ENCODE measurements around the gene PPP2R3B.
"Not testable (repeated sequence)": the region's sequence is repeated elsewhere in the genome, so short reads cannot be mapped to it uniquely, and the experiment has no call there.

The PPP2R3B gene

GRCh38 chrX:336227-336626, 50.5 kb downstream of the PPP2R3B start:
- no peak for DNase-seq

- DNase-seq = no peak
These were observed 51.0 kb downstream of the PPP2R3B start for GRCh38 chrX:335758-336155.

GRCh38 chrX:334971-335757, 51.5 kb downstream of the PPP2R3B start:
- no peak for DNase-seq

GRCh38 chrX:334331-334891, 52.3 kb downstream of the PPP2R3B start:
- DNase-seq = no peak

- DNase-seq = no peak
These were observed 52.9 kb downstream of the PPP2R3B start for GRCh38 chrX:333611-334311.

GRCh38 chrX:332916-333610, 53.6 kb downstream of the PPP2R3B start:
- no peak for DNase-seq

- no peak for DNase-seq
These were observed 54.2 kb downstream of the PPP2R3B start for GRCh38 chrX:332496-332860.

- no peak for DNase-seq
These were observed 54.7 kb downstream of the PPP2R3B start for GRCh38 chrX:331825-332495.

DNA sequence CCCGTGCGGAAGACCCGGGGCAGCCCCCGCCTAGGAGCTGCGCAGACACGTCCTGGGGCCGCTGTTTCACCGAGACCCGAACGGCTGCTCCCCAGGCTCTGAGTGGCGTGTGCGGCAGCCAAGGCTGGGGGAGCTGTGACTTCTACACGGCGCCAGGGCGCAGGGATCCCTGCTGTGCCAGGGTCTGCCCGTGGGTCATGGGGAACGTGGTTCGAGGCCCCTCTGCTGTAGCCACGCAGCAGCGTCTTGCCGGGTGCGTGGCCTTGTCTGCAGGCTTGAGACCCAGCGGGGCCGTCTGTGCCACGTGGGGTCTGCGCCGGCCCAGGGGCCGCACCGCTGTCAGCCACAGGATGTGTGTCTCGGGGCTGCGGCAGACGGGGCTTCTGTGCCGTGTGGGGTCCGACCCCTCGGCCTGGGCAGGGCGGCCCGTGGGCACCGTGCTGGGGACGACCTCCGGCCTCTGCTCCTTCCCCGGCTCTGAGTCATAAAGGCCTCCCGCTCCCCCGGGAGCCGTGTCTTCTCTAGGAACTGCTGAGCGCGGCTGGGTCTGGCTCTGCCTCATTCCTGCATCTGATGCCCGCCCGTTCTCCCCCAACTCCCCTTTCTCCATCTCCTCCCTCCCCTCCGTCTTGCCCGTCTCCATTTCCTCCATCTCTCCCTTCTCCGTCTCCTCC, 55.4 kb downstream of the PPP2R3B start:
- DNase-seq = no peak

- no peak for DNase-seq
These were observed 56.0 kb downstream of the PPP2R3B start for GRCh38 chrX:330726-331150.

DNA sequence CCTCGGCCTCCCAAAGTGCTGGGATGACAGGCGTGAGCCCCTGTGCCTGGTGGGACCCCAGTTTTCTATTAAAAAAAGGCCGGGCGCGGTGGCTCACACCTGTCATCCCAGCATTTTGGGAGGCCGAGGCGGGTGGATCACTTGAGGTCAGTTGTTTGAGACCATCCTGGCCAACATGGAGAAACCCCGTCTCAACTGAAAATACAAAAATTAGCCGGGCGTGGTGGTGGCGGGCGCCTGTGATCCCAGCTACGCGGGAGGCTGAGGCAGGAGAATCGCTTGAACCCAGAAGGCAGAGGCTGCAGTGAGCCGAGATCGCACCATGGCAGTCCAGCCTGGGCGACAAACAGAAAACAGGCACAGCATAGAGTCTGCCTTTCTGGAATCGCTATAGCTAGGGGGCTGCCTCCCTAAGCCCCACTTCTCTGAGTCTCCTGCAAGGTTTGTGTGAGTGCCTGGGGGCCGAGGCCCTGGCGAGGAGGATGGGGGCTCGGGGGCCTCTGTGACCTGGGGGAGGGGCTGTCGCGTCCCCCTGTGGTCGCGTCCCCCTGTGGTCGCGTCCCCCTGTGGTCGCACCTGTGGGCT, 56.5 kb downstream of the PPP2R3B start:
- DNase-seq = not testable (repeated sequence)

DNA sequence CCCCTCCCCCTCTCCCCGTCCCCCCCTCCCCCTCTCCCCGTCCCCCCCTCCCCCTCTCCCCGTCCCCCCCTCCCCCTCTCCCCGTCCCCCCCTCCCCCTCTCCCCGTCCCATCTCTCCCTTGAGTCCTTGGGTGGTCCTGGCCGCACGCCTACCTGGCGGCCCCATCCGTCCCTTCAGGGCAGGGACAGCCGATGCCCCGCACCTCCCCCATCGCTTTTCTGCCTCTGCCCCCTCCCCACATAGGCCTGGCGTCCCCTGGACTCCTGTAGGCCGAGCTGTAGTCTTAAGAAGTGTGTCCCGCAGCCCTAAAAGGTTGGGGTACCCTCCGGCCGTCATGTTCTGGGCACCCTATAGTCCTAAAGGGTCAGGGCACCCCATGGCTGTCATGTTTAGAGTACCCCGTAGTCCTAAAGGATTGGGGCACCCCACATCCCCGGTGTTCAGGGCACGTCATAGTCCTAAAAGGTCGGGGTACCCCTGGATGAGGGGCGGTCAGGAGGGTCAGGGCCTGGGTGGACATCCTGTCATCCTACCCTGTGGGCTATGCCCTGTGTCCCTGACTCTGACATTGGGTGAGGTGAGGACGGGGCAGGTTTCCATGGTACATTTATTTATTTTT, 57.3 kb downstream of the PPP2R3B start:
- no peak for DNase-seq

DNA sequence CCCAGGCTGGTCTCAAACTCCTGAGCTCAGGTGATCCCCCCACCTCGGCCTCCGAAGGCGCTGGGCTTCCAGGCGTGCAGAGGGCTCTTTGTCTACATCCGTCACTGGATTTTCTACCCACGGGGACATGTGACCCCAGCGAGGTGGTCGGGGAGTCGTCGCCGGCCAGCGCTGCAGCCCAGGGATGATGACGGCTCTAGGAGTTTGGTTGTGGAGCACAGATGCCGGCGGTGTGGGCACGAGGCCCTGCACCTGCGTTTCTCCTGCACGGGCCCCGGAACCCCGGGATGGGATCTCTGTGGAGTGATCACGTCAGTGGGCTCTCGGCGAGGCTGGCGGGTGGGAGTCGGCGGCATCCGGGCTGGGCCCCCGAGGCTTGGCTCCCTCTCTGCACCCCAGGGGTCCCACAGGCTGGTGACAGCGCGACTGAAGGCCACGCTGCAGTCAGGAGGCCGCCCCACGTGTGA, 59.0 kb downstream of the PPP2R3B start:
- no peak for DNase-seq

- not testable (repeated sequence) for DNase-seq
These were observed 62.0 kb downstream of the PPP2R3B start for GRCh38 chrX:324664-325063.

DNA sequence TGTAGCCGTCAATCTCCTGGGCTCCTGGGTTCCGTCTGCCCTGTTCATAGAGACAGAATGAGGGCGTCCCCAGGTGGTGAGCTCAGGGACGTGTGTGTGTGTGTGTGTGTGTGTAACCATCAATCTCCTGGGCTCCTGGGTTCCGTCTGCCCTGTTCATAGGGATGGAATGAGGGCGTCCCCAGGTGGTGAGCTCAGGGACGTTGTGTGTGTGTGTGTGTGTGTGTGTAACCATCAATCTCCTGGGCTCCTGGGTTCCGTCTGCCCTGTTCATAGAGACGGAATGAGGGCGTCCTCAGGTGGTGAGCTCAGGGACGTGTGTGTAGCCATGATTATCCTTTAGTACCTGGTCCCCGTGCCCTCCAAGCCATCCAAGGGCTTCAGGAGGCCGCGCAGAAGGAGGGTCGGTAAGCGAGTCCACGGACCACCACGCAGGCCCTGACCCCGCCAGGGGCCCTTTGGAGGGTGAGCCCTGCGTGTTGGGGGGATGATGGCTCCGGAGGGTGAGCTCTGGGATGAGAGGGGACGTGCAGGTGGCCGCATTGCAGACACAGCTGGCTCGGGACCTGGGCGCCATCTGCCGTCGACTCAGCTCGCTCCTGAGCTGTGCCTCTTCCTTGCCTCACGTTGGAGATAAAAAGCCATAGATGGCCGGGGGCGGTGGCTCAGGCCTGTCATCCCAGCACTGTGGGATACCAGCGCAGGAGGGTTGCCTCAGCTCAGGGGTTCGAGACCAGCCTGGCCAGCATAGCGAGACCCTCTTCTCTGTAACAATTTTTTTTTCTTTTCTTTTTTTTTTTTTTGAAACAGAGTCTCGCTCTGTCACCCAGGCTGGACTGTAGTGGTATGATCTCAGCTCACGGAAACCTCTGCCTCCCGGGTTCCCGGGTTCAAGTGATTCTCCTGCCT, 62.7 kb downstream of the PPP2R3B start:
- DNase-seq = no peak

GRCh38 chrX:320126-320783, 66.5 kb downstream of the PPP2R3B start:
- DNase-seq = no peak

DNA sequence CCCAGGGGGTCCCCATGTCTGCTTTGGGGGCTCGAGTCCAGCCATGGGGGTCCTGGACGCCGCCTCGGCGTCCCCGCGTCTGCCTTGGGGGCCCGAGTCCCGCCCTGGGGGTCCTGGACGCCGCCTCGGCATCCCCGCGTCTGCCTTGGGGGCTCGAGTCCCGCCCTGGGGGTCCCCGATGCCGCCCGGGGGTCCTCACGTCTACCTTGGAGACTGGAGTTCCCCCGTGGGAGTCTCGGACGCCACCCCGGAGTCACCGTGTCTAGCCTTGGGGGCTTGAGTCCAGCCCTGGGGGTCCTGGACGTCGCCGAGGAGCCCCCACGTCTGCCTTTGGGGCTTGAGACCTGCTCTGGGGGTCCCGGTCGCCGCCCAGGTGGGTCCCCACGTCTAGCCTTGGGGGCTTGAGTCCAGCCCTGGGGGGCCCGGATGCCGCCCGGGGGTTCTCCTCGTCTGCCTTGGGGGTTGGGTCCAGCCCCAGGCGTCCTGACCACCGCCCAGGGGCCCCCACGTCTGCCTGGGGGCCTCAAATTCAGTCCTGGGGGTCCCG, 67.1 kb downstream of the PPP2R3B start:
- no peak for DNase-seq

DNA sequence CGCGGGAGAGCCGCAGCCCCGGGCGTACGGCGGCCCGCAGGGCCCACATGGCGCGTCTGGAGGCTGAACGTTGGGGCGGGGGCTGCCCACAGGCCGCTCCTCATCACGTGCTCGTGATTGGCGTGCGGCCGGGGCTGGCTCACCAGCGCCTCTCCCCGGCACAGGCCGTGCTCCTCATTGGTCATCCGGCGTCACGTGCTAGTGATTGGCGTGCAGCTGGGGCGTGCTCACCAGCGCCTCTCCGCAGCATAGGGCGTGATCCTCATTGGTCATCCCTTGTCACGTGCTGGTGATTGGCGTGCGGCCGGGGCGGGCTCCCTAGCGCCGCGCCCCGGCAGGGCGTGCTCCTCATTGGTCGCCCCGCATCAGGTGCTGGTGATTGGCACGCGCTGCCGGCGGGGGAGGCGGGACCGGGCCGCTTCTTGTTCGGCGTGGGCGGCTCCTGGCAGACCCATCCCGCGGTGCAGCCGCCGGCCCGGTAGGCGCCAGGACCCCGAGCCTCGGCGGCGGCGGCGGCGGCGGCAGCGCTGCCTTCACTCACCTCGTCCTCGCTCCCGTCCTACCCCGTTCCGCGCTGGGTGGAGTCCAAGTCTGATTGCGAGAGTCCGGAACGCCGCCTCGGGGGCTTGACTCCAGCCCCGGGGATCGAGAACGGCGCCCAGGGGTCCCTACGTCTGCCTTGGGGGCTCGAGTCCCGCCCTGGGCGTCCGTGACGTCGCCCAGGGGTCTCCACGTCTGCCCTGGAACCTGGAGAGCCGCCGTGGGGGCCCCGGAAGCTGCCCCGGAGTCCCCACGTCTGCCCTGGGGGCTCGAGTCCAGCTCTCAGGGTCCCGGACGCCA, 67.7 kb downstream of the PPP2R3B start, which contains the start of gene GTPBP6:
Gene GTPBP6, minus strand, starts transcription at position 58 of the 840 bp plus-strand sequence. Its CDS starts 9 bp downstream, at position 49.
- no peak for DNase-seq
